Mucosa of descending colon (tissue), 3 donors: ENCODE measurements around the gene CDCP1. TPM values are rescaled to one million over a fixed set of nuclear protein-coding genes. Genes with fewer than 3 reads are reported as not detected.

Source experiments
- ATAC-seq: fragments of 200-7000 bp; cut with Tn5 transposase; one replicate; pipeline ENCODE4 v1.9.1; 2020; ENCODE audit warnings: mild to moderate bottlenecking, moderate library complexity
- DNase-seq, 3 donors: peaks; one replicate each; pipeline ENCODE4 v3.0.0-alpha.2; 2020
- H3K36me3 ChIP-seq: fragments of 200-600 bp; one replicate; pipeline ENCODE4 v1.8.0; 2021; ENCODE audit warnings: low read depth, mild to moderate bottlenecking
- H3K4me1 ChIP-seq: fragments of 200-600 bp; one replicate; pipeline ENCODE4 v1.8.0; 2021; ENCODE audit warnings: low read depth, mild to moderate bottlenecking
- H3K4me3 ChIP-seq: fragments of 200-600 bp; one replicate; pipeline ENCODE4 v1.8.0; 2021; ENCODE audit warnings: mild to moderate bottlenecking
- H3K9me3 ChIP-seq: fragments of 200-600 bp; one replicate; pipeline ENCODE4 v1.8.0; 2021; ENCODE audit warnings: mild to moderate bottlenecking
- intact Hi-C, 2 donors: fragments of 100-400 bp; cut with DNase I in 1 of 2; cut with micrococcal nuclease in 1 of 2; formaldehyde crosslinking; loops; one replicate each; pipeline versions ENCODE4 v1.11.0 to v1.11.1; 2022; cut with DNase I, micrococcal nuclease
- total RNA-seq, 3 donors: library from RNA; stranded (reverse); fragmentation: NEBNext Ultra II Directional in 2 of 3; extraction: Animal tissue kit (Norgen Biotek cat#: 25700) in 2 of 3; gene quantifications; one replicate each; pipeline versions ENCODE4 v1.2.1 to v1.2.4, GENCODE V29; 2021 to 2023
- TF ChIP-seq, protein P1 (sequence below): fragments of 200-600 bp; IDR thresholded peaks from one replicate; pipeline ENCODE4 v1.8.0; 2022; ENCODE audit warnings: antibody characterized with exemption, mild to moderate bottlenecking
- donor health status: DM: no; HTN: no; CAD: no; lungs with moderate emphysema.
- donor health status: DM: no; HTN: no; CAD: no.
- donor health status: DM: no; HTN: yes; CAD: no.

The CDCP1 gene
- total RNA-seq, 3 donors from 2014 or later = 57.6 to 111 (median 87.5) TPM

- ATAC-seq (no peak), DNase-seq (no peak)
- H3K9me3 ChIP-seq = no peaks in the 10 kb centered on the region
- H3K36me3 ChIP-seq = no peaks in the 10 kb centered on the region
- TF ChIP-seq, protein P1, sequence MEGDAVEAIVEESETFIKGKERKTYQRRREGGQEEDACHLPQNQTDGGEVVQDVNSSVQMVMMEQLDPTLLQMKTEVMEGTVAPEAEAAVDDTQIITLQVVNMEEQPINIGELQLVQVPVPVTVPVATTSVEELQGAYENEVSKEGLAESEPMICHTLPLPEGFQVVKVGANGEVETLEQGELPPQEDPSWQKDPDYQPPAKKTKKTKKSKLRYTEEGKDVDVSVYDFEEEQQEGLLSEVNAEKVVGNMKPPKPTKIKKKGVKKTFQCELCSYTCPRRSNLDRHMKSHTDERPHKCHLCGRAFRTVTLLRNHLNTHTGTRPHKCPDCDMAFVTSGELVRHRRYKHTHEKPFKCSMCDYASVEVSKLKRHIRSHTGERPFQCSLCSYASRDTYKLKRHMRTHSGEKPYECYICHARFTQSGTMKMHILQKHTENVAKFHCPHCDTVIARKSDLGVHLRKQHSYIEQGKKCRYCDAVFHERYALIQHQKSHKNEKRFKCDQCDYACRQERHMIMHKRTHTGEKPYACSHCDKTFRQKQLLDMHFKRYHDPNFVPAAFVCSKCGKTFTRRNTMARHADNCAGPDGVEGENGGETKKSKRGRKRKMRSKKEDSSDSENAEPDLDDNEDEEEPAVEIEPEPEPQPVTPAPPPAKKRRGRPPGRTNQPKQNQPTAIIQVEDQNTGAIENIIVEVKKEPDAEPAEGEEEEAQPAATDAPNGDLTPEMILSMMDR = no peak
- peaks cover 46% of the 10 kb centered on the region for H3K4me1 ChIP-seq
- no peak overlapping the region for H3K4me3 ChIP-seq
- intact Hi-C loops = no loop called here
Observed at GRCh38 chr3:45135959-45136358, 10.2 kb downstream of the CDCP1 start.

DNA sequence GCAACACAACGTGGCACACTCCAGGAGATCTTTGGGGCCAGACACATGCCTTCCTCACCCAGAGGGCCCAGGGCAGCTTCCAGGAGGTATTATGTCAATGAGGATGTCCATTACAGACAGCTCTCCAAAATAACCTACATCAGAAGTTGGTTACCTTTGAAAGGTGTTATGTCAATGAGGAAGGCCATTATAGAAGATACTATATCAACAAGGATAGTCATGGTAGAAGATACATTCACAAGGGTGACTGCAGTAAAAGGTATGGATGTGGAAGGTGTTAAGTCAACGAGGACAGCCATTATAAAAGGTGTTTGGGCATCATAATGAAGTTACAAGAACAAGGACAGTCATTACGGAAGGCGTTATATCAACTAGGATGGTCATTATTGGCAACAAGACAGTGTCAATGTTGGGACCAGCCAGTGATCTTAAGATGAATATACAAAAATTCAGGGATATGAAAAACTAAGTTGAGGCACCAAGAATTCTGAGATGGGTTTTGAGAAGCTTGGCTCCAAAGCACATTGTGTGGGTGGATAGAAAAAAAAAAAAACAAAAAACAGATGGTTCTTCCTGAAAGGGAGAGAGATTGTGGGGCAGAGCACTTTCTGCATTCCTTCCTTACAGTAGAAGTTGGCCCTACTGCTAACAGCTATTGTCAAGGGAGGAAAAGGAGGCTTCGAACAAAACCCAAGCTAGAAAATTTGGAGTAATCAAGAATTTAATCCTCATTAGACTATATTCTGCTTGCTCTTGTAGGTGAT, 11.2 kb downstream of the CDCP1 start:
- DNase-seq (no peak), ATAC-seq (no peak)
- intact Hi-C loops = no loop called here
- Histone ChIP-seq H3K9me3 (no peaks in the 10 kb centered on the region), H3K36me3 (no peaks in the 10 kb centered on the region), H3K4me3 (no peak overlapping the region), H3K4me1 (peaks cover 37% of the 10 kb centered on the region)
- TF ChIP-seq, protein P1 = no peak

- intact Hi-C loops = no loop called here
- ATAC-seq (no peak), DNase-seq (no peak)
- Histone ChIP-seq H3K9me3 (no peaks in the 10 kb centered on the region), H3K4me3 (no peak overlapping the region), H3K36me3 (no peaks in the 10 kb centered on the region), H3K4me1 (peaks cover 14% of the 10 kb centered on the region)
- TF ChIP-seq, protein P1 = no peak
Observed at GRCh38 chr3:45132568-45133211, 13.5 kb downstream of the CDCP1 start.

- Histone ChIP-seq H3K36me3 (no peaks in the 10 kb centered on the region), H3K4me1 (peaks cover 17% of the 10 kb centered on the region), H3K9me3 (no peaks in the 10 kb centered on the region), H3K4me3 (no peak overlapping the region)
- DNase-seq (no peak), ATAC-seq (no peak)
- intact Hi-C loops = no loop called here
- TF ChIP-seq, protein P1 = no peak
Observed at GRCh38 chr3:45131201-45131600, 15.0 kb downstream of the CDCP1 start.

DNA sequence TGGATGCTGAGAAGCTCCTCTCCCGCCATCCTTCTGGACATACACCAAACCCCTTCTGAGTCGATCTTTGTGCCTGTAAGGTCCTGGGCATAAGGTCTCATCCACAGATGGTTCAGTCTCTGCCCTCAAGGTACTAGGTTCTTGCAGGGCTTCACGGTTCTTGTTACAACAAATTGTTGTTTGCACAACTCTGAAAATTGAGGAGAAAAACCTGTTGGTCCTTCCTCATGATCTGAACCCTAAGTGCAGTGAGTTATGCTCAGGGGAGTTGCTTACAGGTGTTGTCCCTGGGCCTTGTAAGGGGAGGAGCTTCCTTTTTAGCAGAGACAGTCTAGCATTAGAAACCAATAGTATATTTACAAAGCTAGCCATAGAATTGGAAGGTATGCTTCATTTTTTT, 15.7 kb downstream of the CDCP1 start:
- TF ChIP-seq, protein P1 = no peak
- ATAC-seq (no peak), DNase-seq (no peak)
- intact Hi-C loops = no loop called here
- H3K4me3 ChIP-seq = no peak overlapping the region
- H3K36me3 ChIP-seq = no peaks in the 10 kb centered on the region
- H3K4me1 ChIP-seq = peaks cover 9% of the 10 kb centered on the region
- no peaks in the 10 kb centered on the region for H3K9me3 ChIP-seq
